ENCODE measurements around the gene TPSG1.
"Not testable (repeated sequence)": the region's sequence is repeated elsewhere in the genome, so short reads cannot be mapped to it uniquely, and the experiment has no call there.

TPSG1 gene

GRCh38 chr16:1225051-1225451 is at the start of gene TPSG1:
TPSG1 (minus strand) TSS chr16:1225268; CDS start chr16:1225252, 16 bp downstream.
- DNase-seq (ENCODE audit: low read depth in 2 of 2): no peak

GRCh38 chr16:1274767-1275166 is 49.7 kb upstream of the TPSG1 start:
- DNase-seq (ENCODE audit: low read depth in 2 of 2): no peak

- DNase-seq (ENCODE audit: low read depth in 2 of 2): no peak
Measured at GRCh38 chr16:1273816-1274215, 48.7 kb upstream of the TPSG1 start.

DNA sequence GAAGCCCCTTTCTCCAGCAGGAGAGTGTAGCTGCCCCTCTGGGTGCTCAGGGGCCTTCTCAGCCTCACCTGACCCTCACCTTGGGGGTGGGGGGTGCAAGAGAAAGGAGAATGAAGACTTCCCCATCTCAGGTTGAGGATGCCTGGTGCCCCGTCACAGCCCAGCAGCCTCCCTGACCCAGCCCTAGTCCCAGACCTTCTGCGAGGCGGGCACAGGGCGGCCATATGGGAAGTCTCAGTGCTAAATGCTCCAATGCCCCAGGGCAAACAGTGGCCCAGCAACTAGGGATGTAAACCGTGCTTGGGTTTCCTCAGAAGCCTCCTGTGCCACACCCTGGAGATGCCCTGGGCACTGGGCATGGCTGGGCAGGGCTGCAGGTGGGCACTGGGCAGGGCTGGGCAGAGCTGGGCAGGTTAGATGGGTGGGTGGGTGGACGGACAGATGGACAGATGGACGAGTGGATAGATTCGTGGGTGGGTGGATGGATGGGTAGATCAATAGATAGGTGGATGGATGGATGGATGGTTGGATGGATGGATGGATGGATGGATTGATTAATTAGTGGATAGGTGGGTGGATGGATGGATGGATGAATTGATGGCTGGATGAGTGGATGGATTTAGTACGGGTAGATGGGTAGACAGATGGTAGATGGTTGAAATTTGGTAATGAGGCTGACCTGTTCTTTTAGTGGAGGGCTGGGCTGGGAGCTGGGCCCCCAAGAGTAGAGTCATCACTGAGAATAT is 47.6 kb upstream of the TPSG1 start:
- DNase-seq (ENCODE audit: low read depth in 2 of 2): no peak

DNA sequence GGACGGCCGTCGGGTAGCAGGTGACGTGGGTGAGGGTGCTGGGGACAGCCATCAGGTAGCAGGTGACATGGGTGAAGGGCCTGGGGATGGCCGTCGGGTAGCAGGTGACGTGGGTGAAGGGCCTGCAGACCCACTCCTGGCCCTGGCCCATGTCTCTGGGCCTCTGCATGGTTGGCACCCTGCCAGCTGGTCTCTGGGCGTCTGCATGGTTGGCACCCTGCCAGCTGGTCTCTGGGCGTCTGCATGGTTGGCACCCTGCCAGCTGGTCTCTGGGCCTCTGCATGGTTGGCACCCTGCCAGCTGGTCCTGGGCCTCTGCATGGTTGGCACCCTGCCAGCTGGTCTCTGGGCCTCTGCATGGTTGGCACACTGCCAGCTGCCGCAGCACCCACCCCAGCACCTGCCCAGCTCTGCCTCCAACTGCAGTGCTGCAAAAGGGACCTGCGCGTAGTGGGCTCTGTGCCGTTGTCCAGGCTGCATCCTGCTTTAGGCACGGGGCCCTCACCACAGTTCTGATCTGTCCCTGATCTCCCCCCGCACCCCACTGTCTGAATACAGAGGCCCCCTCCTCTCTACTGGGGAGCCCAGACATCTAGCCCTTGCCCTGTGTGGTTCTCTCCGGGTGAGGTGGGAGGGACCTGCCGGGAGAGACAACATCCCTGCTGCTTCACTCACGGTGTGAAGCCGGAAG is 46.8 kb upstream of the TPSG1 start:
- DNase-seq (ENCODE audit: low read depth in 2 of 2): not testable (repeated sequence)

DNA sequence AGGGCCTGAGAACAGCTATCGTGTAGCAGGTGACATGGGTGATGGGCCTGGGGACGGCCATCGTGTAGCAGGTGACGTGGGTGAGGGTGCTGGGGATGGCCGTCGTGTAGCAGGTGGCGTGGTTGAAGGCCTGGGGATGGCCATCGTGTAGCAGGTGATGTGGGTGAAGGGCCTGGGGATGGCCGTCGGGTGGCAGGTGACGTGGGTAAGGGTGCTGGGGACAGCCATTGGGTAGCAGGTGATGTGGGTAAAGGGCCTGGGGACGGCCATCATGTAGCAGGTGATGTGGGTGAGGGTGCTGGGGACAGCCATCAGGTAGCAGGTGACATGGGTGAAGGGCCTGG is 46.3 kb upstream of the TPSG1 start:
- no peak for DNase-seq (ENCODE audit: low read depth in 2 of 2)

GRCh38 chr16:1269418-1269817 is 44.4 kb upstream of the TPSG1 start:
- DNase-seq (ENCODE audit: low read depth in 2 of 2): not testable (repeated sequence)

DNA sequence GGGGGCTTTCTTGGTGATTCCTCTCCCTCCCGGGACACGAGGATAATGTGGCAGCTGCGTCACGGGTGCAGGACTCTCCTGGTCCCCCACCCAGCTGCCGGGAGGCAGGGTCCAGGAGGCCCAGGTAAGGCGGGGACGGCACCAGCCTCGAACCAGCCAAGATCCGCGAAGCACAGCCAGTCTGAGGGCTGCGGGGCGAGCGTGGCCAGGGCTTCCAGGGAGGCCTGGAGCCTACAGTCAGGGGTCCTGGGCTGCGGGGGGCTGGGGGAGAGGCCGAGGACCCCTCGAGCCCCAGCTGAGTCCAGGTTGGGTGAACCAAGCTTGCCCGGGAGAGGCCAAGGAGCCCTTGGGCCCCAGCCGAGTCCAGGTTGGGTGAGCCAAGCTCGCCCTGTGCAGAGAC is 40.8 kb upstream of the TPSG1 start:
- no peak for DNase-seq (ENCODE audit: low read depth in 2 of 2)

- no peak for DNase-seq (ENCODE audit: low read depth in 2 of 2)
Measured at GRCh38 chr16:1265090-1265630, 40.1 kb upstream of the TPSG1 start.

DNA sequence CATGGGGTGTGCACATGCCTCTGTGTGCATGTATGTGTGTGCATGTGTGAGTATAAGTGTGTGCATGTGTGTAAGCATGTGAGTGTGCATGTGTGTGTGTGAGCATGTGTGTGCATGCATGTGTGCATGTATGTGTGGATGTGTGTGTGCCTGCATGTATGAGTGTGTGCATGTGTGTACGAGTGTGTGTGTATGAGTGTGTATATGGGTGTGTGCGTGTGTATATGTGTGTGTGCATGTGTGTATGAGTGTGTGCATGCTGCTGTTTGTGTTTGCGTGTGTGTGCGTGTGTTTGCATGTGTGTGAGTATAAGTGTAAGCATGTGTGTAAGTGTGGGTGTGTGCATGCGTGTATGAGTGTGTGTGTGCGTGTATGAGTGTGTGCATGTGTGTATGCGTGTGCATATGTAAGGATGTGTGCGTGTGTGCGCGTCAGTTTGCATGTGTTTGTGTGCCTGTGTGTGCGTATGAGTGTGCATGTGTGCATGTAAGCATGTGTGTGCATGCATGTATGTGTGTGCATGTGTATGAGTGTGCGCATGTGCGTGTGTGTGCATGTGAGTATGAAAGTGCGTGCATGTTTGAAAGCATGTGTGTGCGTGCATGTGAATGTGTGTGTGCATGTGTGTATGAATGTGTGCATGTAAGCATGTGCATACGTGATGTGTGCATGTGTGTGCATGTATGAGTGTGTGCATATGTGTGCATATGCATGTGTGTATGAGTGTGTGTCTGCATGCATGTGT is 39.4 kb upstream of the TPSG1 start:
- DNase-seq (ENCODE audit: low read depth in 2 of 2): no peak

DNA sequence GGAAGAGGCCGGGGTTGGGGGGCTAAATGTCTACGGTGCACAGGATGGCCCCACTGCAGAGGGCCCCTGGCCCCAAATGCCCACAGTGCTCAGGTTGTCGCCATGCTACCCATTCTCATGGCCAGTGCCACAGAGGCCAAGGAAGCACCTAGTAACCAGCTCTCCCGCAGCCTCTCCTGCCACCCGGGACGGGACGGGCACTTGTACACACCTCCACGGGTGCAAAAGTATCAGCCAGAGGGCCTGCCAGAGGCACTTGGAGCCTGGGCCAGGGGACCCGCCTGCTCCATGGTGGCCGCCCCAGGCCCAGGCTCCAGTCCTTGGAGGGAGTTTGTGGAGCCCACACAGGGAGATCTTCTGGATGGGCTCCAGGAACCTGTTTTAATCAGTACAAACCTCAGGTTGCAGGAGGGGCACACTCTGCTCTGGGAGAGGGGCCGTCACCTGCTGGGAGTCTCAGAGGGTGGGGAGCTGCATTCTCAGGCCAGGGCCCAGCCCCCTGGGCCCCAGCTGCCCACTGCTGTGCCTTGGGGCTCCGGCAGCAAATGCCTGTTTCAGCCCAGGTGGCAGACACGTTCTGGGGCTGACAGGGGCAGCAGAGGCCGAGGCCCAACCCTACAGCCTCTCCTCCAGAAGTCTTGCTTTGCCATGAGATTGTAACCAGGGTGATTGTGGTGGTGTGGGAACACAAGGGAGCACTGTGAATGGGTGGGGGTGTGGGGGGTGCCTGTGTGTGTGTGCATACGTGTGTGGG is 38.7 kb upstream of the TPSG1 start:
- no peak for DNase-seq (ENCODE audit: low read depth in 2 of 2)

GRCh38 chr16:1262846-1263221 is 37.8 kb upstream of the TPSG1 start:
- no peak for DNase-seq (ENCODE audit: low read depth in 2 of 2)

DNA sequence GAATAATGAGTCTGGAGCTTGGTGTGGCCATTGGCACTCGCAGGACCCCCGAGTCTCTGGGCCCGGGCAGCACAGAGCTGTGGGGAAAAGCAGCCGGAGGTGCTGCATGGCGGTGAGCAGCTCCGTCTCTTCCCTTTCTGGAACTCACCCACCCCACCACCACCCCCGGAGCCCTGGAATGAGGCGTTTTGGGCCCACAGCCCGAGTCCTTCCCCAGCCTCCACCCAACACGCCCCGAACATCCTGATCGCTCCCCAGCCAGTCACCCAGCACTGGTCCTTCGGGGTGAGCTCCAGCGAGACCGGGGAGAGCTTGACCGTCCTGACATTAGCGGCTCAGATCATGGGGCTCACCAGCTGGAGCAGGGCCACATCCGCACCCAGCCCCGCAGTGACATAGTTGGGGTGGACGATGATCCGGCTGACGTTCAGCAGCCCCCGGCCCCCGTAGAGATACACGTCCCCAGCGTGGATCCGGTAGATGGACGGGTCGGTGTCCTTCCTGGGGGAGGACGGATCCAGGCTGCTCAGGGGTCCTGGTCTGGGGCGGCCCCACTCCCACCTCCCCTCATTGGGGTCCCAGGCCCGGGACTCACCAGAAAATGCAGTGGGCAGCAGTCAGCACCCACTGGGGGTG is 37.3 kb upstream of the TPSG1 start:
- DNase-seq (ENCODE audit: low read depth in 2 of 2): no peak

- no peak for DNase-seq (ENCODE audit: low read depth in 2 of 2)
Measured at GRCh38 chr16:1261131-1261892, 36.2 kb upstream of the TPSG1 start.

DNA sequence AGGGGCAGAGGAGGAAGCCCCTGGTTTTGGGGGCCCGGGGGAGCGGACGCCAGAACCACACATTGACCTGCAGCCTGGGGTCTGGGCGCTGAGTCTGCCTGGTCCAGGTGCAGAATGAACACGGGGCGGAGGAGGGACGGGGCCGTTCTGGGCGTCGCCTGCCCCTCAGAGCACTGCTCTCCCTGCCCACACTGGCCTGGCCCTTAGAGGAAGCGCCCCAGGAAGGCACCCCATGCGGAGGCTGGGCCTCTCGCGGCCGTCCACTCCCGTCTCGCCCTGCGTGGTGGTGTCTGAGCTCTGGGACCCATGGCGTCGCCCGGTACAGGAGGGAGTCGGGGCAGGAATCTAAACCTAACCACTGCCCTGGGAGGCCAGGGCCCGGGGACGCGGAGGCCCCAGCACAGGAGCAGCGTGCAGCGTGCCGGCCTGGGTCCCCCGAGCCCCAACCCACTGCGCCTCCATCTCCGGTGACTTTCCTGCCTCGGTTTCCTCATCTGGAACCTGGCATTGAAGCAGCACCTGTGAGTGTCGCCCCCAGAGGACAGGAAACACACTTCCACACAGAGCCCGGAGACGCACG is 35.1 kb upstream of the TPSG1 start:
- no peak for DNase-seq (ENCODE audit: low read depth in 2 of 2)

DNA sequence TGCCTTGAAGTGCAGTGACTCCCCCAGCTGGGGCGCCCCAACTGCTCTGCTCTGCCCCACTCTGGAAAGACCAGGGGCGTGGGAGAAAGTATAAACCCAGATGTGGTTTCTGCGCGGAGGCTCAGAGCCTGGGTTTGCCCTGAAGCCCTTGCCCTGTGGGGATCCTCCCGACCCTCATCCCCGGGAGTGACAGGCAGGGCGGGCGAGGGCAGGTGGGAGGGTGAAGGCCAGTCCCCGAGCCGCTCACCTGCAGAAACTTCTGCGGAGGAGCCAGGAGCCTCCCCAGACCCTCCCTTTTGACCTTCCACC is 34.6 kb upstream of the TPSG1 start:
- DNase-seq (ENCODE audit: low read depth in 2 of 2): no peak

GRCh38 chr16:1258906-1259759 is 34.1 kb upstream of the TPSG1 start:
- DNase-seq (ENCODE audit: low read depth in 2 of 2): no peak

DNA sequence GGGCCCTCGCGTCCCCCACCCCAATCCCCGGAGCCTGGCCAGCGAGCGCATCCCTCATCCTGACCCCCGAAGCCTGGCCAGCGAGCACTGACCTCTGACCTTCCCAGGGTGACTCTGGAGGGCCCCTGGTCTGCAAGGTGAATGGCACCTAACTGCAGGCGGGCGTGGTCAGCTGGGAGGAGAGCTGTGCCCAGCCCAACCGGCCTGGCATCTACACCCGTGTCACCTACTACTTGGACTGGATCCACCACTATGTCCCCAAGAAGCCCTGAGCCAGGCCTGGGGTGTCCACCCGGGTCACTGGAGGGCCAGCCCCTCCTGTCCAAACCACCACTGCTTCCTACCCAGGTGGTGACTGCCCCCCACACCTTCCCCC is 33.1 kb upstream of the TPSG1 start:
- no peak for DNase-seq (ENCODE audit: low read depth in 2 of 2)

DNA sequence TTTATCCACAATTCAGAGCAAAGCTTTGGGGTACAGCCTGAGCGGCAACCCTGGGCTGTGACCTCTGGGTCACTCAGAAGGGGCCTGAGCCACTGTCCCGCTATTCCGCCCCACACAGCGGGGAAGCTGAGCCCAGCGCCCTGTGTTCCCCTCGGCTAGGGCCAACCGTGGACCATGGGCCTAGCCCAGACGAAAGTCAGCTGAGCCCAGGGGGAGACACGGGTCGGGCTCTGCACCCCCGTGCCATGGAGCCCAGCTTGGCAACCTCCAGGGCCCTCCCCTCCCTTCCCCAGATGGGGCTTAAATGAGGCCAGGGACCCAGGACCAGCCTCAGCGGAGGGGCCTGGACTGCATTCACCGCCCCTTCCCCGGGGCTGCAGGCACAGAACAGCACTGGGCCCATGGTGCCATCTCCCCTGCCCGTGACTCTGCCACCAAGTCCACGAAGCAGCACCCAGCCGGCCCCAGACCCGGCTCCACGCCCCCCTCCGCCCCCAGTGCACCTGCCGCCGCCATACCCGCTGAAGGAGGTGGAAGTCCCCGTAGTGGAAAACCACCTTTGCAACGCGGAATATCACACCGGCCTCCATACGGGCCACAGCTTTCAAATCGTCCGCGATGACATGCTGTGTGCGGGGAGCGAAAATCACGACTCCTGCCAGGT is 32.6 kb upstream of the TPSG1 start:
- DNase-seq (ENCODE audit: low read depth in 2 of 2): no peak

Measured in stimulated activated CD4-positive, alpha-beta T cell treated with anti-CD3 and anti-CD28 coated beads, Interleukin-12 subunit alpha, Interleukin-12 subunit beta, amount 100 ng/mL, for 24 hours (primary cell).